Tibial artery (tissue), 4 donors: Measurements from ENCODE around the gene MLN.

Experiments
- DNase-seq, 2 donors: peaks; one replicate each; pipeline ENCODE4 v3.0.0-alpha.2; 2019
- H3K27ac ChIP-seq, 2 donors: fragments of 200-600 bp; sonication (generic) in 1 of 2; 1 replicate in 1 of 2; 2 replicates in 1 of 2; pipeline ENCODE4 v1.5.1; 2018 to 2019; ENCODE audit warnings: mild to moderate bottlenecking in 1 of 2
- H3K27me3 ChIP-seq, 2 donors: fragments of 200-600 bp; sonication (generic) in 1 of 2; one replicate each; pipeline versions ENCODE4 v1.5.1 to v1.6.0; 2016 to 2019
- H3K36me3 ChIP-seq, 3 donors: fragments of 200-600 bp; sonication (generic) in 2 of 3; one replicate each; pipeline ENCODE4 v1.5.1; 2016 to 2019; ENCODE audit warnings: mild to moderate bottlenecking in 2 of 3
- H3K4me1 ChIP-seq, 4 donors: fragments of 200-600 bp; sonication (generic) in 2 of 4; 1 replicate in 3 of 4; 2 replicates in 1 of 4; pipeline ENCODE4 v1.5.1; 2016 to 2019
- H3K4me3 ChIP-seq, 2 donors: fragments of 200-600 bp; sonication (generic) in 1 of 2; 1 replicate in 1 of 2; 2 replicates in 1 of 2; pipeline ENCODE4 v1.5.1; 2018 to 2019; ENCODE audit warnings: mild to moderate bottlenecking in 2 of 2
- H3K9me3 ChIP-seq, 3 donors: fragments of 200-600 bp; sonication (generic) in 1 of 3; one replicate each; pipeline ENCODE4 v1.5.1; 2016 to 2019
- CTCF ChIP-seq, 2 experiments: fragments of 200-600 bp in 1 of 2; fragments of 450-650 bp in 1 of 2; IDR thresholded peaks; one replicate each; pipeline ENCODE4 v1.5.1; 2017 to 2019; ENCODE audit warnings: antibody characterized with exemption in 2 of 2, mild to moderate bottlenecking in 1 of 2, moderate library complexity in 1 of 2
- intact Hi-C: fragments of 100-400 bp; cut with DNase I; formaldehyde crosslinking; loops from one replicate; pipeline ENCODE4 v1.15.0; 2023; ENCODE audit warnings: low total_unique reads

MLN gene

DNA sequence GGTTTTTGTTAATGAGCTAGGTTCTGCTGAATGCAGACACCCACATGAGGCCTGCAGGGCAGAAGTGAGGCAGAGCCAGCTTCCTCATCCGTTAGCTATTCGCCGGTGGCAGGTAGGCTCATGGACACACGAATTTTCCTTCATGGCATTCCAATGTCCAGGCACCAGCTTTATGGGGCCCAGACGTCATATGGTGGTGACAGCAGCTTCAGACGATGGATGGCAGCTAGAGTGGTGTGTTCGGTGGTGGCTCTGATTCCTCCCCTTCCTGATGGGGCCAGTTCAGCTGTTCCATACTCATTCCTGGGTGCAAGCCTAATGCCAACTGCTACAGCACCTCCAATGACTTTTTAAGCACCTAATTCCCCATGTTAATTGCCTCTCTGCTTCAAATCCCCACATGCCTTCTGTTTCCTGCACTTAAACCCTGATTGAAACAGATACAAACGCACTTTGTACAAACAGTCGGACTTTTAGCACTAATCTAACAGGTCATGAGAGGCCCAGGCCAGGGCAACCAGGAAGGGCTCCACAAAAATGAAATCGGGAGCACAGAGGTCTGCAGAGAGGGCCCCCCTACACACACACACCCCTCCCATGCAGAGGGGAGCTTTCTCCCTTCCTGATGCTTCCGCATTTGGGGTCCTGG, 35.7 kb upstream of the MLN start:
- Histone ChIP-seq H3K36me3 (no peaks in the 10 kb centered on the region), H3K27ac (no peak overlapping the region), H3K9me3 (peaks cover 0 to 8% (median 4%) of the 10 kb centered on the region in 3 donors), H3K4me3 (no peak overlapping the region), H3K4me1 (peaks cover 0 to 13% (median 0%) of the 10 kb centered on the region in 4 donors), H3K27me3 (peaks cover 0 to 26% of the 10 kb centered on the region in 2 donors)
- DNase-seq, result no peak
- TF ChIP-seq CTCF (IDR thresholded peaks at IDR 0.05), result no peak
- intact Hi-C loops, result no loop called here

DNA sequence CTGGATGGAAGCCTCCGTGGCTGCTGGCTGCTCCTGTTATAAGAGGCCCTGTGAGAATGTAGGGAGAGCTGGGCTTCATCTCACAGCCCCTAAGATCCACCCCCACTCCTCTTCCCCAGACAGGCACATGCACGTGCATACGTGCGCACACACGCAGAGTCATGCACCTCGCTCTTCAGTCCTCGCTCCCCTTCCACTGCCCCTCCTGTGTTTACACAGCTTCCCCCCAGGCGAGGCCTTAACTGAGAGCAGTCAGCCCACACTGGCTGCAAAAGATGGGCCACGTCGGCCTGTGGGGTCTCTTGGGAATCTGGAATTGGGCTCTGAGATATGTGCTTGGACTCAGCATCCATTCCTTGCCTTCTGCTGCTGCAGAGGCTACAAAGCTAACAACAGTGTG, 35.2 kb upstream of the MLN start:
- H3K9me3 ChIP-seq, result peaks cover 0 to 8% (median 4%) of the 10 kb centered on the region in 3 donors
- DNase-seq, result no peak
- no peaks in the 10 kb centered on the region for H3K36me3 ChIP-seq
- no peak for TF ChIP-seq CTCF (IDR thresholded peaks at IDR 0.05)
- peaks cover 0 to 28% of the 10 kb centered on the region in 2 donors for H3K27me3 ChIP-seq
- no peak overlapping the region for H3K27ac ChIP-seq
- H3K4me1 ChIP-seq, result peaks cover 0 to 13% (median 0%) of the 10 kb centered on the region in 4 donors
- intact Hi-C loops, result no loop called here
- no peak overlapping the region for H3K4me3 ChIP-seq

- intact Hi-C loops, result no loop called here
- Histone ChIP-seq H3K4me3 (no peak overlapping the region), H3K27me3 (peaks cover 0 to 28% of the 10 kb centered on the region in 2 donors), H3K4me1 (peaks cover 0 to 13% (median 0%) of the 10 kb centered on the region in 4 donors), H3K9me3 (peaks cover 0 to 8% (median 4%) of the 10 kb centered on the region in 3 donors), H3K27ac (no peak overlapping the region), H3K36me3 (no peaks in the 10 kb centered on the region)
- no peak for TF ChIP-seq CTCF (IDR thresholded peaks at IDR 0.05)
- DNase-seq, result no peak
Observed at GRCh38 chr6:33837971-33838665, 34.3 kb upstream of the MLN start.

- Histone ChIP-seq H3K4me3 (no peak overlapping the region), H3K36me3 (no peaks in the 10 kb centered on the region), H3K27me3 (peaks cover 0 to 23% of the 10 kb centered on the region in 2 donors), H3K9me3 (peaks cover 0 to 8% (median 4%) of the 10 kb centered on the region in 3 donors), H3K4me1 (peaks cover 0 to 13% (median 0%) of the 10 kb centered on the region in 4 donors), H3K27ac (no peak overlapping the region)
- intact Hi-C loops, result no loop called here
- no peak for DNase-seq
- no peak for TF ChIP-seq CTCF (IDR thresholded peaks at IDR 0.05)
Observed at GRCh38 chr6:33836806-33837469, 33.1 kb upstream of the MLN start.

DNA sequence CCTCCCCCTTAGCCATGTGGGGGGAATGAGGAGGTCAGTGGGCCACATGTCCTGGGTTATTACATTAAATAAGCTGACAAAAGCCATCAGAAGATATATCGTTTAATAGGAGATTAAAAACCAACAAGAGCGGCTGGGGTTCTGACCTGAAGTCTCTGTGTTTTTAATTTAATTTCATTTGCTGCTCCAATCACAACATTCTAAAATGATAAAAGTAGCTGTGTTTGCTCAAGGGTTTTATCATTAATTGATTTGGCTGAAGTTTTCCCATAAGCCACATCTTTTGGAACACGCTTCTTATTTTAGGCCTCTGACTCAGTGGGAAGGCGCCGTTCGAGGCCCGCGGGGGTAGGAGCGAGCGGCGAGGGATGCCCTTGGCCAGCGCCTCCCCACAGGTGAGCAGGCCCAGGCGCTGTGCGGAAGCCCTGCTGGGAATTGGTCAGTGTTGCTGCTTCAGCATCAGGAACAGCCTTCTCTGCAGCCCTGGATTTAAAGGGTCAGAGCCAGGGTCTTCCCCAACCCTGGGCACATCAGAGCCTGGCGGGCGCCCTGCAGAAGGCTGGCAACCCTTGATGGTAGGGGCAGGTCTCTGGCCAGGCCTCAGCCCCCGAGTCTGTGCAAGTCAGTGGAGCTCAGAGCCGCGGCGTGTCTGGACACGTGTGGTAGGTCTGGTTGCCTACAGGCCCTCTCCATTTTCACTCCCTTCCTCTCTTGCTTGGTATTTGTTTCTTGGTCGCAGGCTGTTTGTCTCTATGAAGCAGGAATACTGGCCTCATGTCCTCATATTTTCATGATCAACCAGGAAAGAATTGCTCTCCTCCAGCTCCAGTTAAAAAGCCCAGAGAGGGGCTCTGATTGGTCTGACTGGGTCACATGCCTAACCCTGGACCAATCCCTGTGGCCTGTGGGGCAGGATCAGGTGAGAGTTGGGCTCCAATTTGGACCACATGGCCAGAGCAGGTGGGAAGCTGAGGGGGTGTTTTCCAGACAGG, 30.9 kb upstream of the MLN start:
- peaks cover 0 to 41% of the 10 kb centered on the region in 2 donors for H3K27me3 ChIP-seq
- H3K36me3 ChIP-seq, result no peaks in the 10 kb centered on the region
- peaks cover 0 to 8% (median 4%) of the 10 kb centered on the region in 3 donors for H3K9me3 ChIP-seq
- no peak for DNase-seq
- intact Hi-C loops, result no loop called here
- no peak overlapping the region for H3K4me3 ChIP-seq
- H3K27ac ChIP-seq, result no peak overlapping the region
- H3K4me1 ChIP-seq, result peaks cover 0 to 6% (median 0%) of the 10 kb centered on the region in 4 donors
- no peak for TF ChIP-seq CTCF (IDR thresholded peaks at IDR 0.05)
